ENCODE results near the gene RGMA.

DNA sequence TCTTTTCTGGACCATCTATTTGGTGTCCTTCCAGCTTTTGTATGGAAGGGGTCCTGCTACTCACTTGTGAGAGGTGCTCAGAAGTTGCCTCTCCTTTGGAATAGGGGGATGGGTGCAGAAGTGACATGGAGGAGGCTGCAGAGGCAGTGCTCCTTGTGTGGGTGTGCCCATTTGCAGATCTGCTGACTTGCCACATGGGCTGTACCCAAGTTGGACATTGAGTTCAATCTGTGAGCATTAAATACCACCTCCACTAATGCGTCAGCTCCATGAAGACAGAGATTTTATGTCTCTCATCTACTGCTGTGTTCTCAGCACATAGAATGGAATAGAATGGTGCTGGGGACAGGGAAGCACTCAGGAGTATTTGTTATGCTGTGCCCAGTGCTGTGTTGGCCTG is 76.2 kb downstream of the RGMA start:
- TF ChIP-seq POLR2A (IDR thresholded peaks at IDR 0.05; ENCODE audit: low read depth, low read length) = no peak
- TF ChIP-seq TAF1 (IDR thresholded peaks at IDR 0.05; ENCODE audit: low read depth, low read length) = no peak
- TF ChIP-seq POLR2AphosphoS5 (IDR thresholded peaks at IDR 0.05; ENCODE audit: low read depth, low read length) = no peak
- no peak for TF ChIP-seq SPI1 (IDR thresholded peaks at IDR 0.05; ENCODE audit: low read depth, low read length)

Data from GM12891 (cell line).